ENCODE measurements around the gene ESF1.

- no peak for TF ChIP-seq POLR2A (IDR thresholded peaks at IDR 0.05)
- no peak for TF ChIP-seq POLR2AphosphoS5 (IDR thresholded peaks at IDR 0.05; ENCODE audit: insufficient read depth in 1 of 2, low read depth in 1 of 2)
- no peak for TF ChIP-seq CTCF (IDR thresholded peaks at IDR 0.05)
Measured at GRCh38 chr20:13794667-13795066, 9.9 kb upstream of the ESF1 start.

Measured in vagina (tissue), 2 donors.